ENCODE results near the gene C5orf52. TPM values are rescaled to one million over a fixed set of nuclear protein-coding genes. Genes with fewer than 3 reads are reported as not detected.
A peak's percentile ranks its signal among the peaks of the same experiment; 100 is the strongest.
"Not testable (repeated sequence)": the region's sequence is repeated elsewhere in the genome, so short reads cannot be mapped to it uniquely, and the experiment has no call there.

The C5orf52 gene
- total and polyA plus RNA-seq, 2 donors = not detected

DNA sequence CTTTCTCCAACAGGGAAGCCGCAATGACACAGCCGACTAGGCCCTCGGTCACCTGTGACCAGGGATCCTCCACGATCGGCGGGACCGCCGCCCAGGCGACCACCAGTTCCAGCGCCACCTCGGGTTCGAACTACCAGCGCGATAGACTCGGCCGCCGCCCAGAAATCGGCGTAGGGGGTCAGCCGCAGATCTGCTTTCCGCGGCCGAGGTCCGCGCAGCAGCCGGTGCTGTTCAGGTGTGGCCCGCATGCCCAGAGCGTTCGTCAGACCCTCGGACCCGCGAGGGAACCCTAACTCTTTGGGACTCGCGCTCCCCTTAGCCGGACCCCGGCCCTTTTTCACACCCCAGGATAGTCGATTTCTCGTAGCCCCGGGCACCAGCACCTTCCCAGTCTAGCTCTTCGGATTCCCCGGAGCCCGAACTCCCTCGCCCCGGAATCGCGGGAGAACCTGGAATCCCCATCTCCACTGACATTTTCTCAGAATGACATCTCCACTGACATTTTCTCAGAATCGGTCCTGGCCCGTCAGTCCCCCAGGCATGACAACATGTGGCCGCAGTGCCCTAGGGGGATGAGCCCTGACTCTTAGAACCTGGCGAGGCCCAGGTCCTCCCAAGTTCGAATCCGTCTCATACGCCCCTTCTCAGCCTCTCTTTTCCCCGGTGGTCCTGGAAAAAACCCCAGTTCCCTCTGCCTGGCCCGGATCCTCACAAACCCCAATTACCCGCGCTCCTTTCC lies 428 bp downstream of the C5orf52 start:
- H3K36me3 ChIP-seq (ENCODE audit: control insufficient read depth in 2 of 2, insufficient read depth in 2 of 2, low read length in 1 of 2) = no peaks in the 10 kb centered on the region
- no peak for DNase-seq (ENCODE audit: low read depth in 6 of 9, low spot score in 9 of 9)
- WGBS = 34% methylated on average over 57 of the region's 57 CpGs
- peaks cover 0 to 5% of the 10 kb centered on the region in 2 donors for H3K9me3 ChIP-seq (ENCODE audit: control insufficient read depth in 2 of 2, insufficient read depth in 1 of 2, low read length in 1 of 2)
- H3K4me3 ChIP-seq (ENCODE audit: low read length in 2 of 2) = peak overlapping the region; percentile 38 to 45
- peaks cover 2 to 9% of the 10 kb centered on the region in 2 donors for H3K4me1 ChIP-seq (ENCODE audit: control insufficient read depth in 2 of 2, insufficient read depth in 2 of 2, low read length in 2 of 2)
- no peak overlapping the region for H3K27ac ChIP-seq (ENCODE audit: low read depth in 1 of 2, low read length in 1 of 2)
- peaks cover 25 to 51% of the 10 kb centered on the region in 2 donors for H3K27me3 ChIP-seq (ENCODE audit: control insufficient read depth in 2 of 2, insufficient read depth in 1 of 2, low read length in 1 of 2)

DNA sequence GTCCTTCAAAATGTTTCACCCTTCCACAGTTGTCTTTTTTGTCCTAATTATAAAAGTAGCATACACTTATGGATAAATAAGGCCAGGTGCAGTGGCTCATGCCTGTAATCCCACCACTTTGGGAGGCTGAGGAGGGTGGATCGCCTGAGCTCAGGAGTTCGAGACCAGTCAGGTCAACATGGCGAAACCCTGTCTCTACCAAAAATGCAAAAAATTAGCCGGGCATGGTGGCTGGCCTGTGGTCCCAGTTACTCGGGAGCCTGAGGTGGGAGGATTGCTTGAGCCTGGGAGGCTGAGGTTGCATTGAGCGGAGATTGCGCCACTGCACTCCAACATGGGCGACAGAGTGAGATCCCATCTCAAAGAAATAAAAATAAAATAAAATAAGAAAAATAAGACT lies 1.6 kb downstream of the C5orf52 start:
- no peaks in the 10 kb centered on the region for H3K36me3 ChIP-seq (ENCODE audit: control insufficient read depth in 2 of 2, insufficient read depth in 2 of 2, low read length in 1 of 2)
- H3K27ac ChIP-seq (ENCODE audit: low read depth in 1 of 2, low read length in 1 of 2) = no peak overlapping the region
- peaks cover 2 to 9% of the 10 kb centered on the region in 2 donors for H3K4me1 ChIP-seq (ENCODE audit: control insufficient read depth in 2 of 2, insufficient read depth in 2 of 2, low read length in 2 of 2)
- no peak for DNase-seq (ENCODE audit: low read depth in 6 of 9, low spot score in 9 of 9)
- no peak overlapping the region for H3K4me3 ChIP-seq (ENCODE audit: low read length in 2 of 2)
- 97% methylated on average over 8 of the region's 8 CpGs for WGBS
- H3K27me3 ChIP-seq (ENCODE audit: control insufficient read depth in 2 of 2, insufficient read depth in 1 of 2, low read length in 1 of 2) = peaks cover 25 to 51% of the 10 kb centered on the region in 2 donors
- peaks cover 0 to 5% of the 10 kb centered on the region in 2 donors for H3K9me3 ChIP-seq (ENCODE audit: control insufficient read depth in 2 of 2, insufficient read depth in 1 of 2, low read length in 1 of 2)

DNA sequence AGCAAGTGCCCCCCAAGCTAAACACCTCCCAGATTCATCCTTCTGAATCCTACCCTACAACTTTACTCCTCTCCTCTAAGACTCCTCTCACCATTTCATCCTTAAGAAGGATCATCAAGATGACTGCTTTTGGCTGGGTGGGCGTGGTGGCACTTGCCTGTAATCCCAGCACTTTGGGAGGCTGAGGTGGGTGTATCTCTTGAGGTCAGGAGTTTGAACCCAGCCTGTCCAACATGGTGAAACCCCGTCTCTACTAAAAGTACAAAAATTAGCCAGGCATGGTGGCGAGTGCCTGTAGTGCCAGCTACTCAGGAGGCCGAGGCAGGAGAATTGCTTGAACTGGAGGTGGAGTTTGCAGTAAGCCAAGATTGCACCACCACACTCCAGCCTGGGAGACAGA lies 3.0 kb downstream of the C5orf52 start:
- H3K36me3 ChIP-seq (ENCODE audit: control insufficient read depth in 2 of 2, insufficient read depth in 2 of 2, low read length in 1 of 2); H3K4me1 ChIP-seq (ENCODE audit: control insufficient read depth in 2 of 2, insufficient read depth in 2 of 2, low read length in 2 of 2); H3K27ac ChIP-seq (ENCODE audit: low read depth in 1 of 2, low read length in 1 of 2); H3K9me3 ChIP-seq (ENCODE audit: control insufficient read depth in 2 of 2, insufficient read depth in 1 of 2, low read length in 1 of 2); H3K4me3 ChIP-seq (ENCODE audit: low read length in 2 of 2); DNase-seq (ENCODE audit: low read depth in 6 of 9, low spot score in 9 of 9): not testable (repeated sequence)
- 96% methylated on average over 4 of the region's 4 CpGs for WGBS
- H3K27me3 ChIP-seq (ENCODE audit: control insufficient read depth in 2 of 2, insufficient read depth in 1 of 2, low read length in 1 of 2) = peaks cover 25 to 43% of the 10 kb centered on the region in 2 donors

DNA sequence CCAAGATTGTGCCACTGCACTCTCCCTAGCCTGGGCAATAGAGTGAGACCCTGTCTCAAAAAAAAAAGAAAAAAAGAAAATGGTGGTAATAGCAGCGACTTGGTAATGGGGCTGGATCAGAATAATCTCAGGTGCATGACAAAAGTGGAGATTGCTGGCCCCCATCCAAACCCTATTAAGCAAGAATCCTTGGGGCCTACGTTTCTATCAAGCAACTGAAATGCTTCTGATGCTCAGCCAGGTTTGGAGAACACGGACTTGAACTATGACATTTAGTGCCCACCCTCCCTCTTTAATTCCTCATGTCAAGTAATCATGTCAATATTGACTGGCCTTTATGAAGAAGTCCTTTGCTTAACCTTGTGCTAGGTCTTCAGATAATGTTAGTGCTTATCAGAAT lies 6.6 kb downstream of the C5orf52 start:
- Histone ChIP-seq H3K27me3 (ENCODE audit: control insufficient read depth in 2 of 2, insufficient read depth in 1 of 2, low read length in 1 of 2) (peaks cover 0 to 8% of the 10 kb centered on the region in 2 donors), H3K4me1 (ENCODE audit: control insufficient read depth in 2 of 2, insufficient read depth in 2 of 2, low read length in 2 of 2) (no peaks in the 10 kb centered on the region), H3K4me3 (ENCODE audit: low read length in 2 of 2) (no peak overlapping the region), H3K36me3 (ENCODE audit: control insufficient read depth in 2 of 2, insufficient read depth in 2 of 2, low read length in 1 of 2) (no peaks in the 10 kb centered on the region), H3K9me3 (ENCODE audit: control insufficient read depth in 2 of 2, insufficient read depth in 1 of 2, low read length in 1 of 2) (no peaks in the 10 kb centered on the region), H3K27ac (ENCODE audit: low read depth in 1 of 2, low read length in 1 of 2) (no peak overlapping the region)
- 92% methylated on average over 3 of the region's 3 CpGs for WGBS
- no peak for DNase-seq (ENCODE audit: low read depth in 6 of 9, low spot score in 9 of 9)

DNA sequence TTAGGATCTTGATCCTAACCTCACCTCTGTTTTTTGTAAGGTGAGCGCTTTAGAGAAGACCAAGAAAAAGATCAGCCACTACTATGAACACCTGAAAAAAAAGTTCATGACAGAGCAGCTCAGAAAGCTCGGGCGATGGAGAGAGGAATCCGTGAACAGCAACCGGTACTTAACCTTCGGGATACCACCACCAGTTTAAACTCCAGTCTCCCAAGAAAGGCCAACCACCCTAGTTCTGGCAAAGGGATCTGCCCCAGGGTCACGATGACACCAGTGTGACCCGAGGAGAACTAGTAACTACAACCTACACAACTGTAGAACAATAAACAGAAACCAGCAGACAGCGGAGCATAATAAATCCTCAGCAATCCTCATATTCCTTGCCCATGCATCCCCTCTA lies 8.5 kb downstream of the C5orf52 start:
- no peak for DNase-seq (ENCODE audit: low read depth in 6 of 9, low spot score in 9 of 9)
- Histone ChIP-seq H3K4me1 (ENCODE audit: control insufficient read depth in 2 of 2, insufficient read depth in 2 of 2, low read length in 2 of 2) (no peaks in the 10 kb centered on the region), H3K36me3 (ENCODE audit: control insufficient read depth in 2 of 2, insufficient read depth in 2 of 2, low read length in 1 of 2) (no peaks in the 10 kb centered on the region), H3K27ac (ENCODE audit: low read depth in 1 of 2, low read length in 1 of 2) (no peak overlapping the region), H3K4me3 (ENCODE audit: low read length in 2 of 2) (no peak overlapping the region), H3K27me3 (ENCODE audit: control insufficient read depth in 2 of 2, insufficient read depth in 1 of 2, low read length in 1 of 2) (no peaks in the 10 kb centered on the region), H3K9me3 (ENCODE audit: control insufficient read depth in 2 of 2, insufficient read depth in 1 of 2, low read length in 1 of 2) (no peaks in the 10 kb centered on the region)
- 98% methylated on average over 9 of the region's 9 CpGs for WGBS

DNA sequence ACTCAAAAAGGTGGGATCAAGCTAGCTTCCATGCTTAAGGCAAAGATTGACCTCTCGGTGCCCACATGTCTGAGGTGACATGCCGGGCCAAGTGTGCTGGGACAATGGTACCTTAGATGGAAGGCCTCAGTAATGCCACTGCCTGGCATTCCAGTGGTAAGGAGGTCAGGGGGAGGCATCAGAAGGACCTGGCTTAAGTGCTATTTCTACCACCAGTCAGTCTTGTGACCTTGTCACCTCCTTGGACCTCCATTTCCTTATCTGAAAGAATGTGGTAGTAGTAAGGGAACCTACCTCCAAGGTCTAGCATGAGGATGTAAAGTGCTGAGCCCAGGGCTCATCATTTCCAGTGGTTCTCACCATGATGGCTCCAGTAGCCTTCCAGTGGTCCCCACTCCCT lies 8.9 kb downstream of the C5orf52 start:
- no peak overlapping the region for H3K27ac ChIP-seq (ENCODE audit: low read depth in 1 of 2, low read length in 1 of 2)
- H3K4me1 ChIP-seq (ENCODE audit: control insufficient read depth in 2 of 2, insufficient read depth in 2 of 2, low read length in 2 of 2) = no peaks in the 10 kb centered on the region
- WGBS = 98% methylated on average over 2 of the region's 2 CpGs
- H3K27me3 ChIP-seq (ENCODE audit: control insufficient read depth in 2 of 2, insufficient read depth in 1 of 2, low read length in 1 of 2) = no peaks in the 10 kb centered on the region
- H3K36me3 ChIP-seq (ENCODE audit: control insufficient read depth in 2 of 2, insufficient read depth in 2 of 2, low read length in 1 of 2) = no peaks in the 10 kb centered on the region
- no peak for DNase-seq (ENCODE audit: low read depth in 6 of 9, low spot score in 9 of 9)
- no peaks in the 10 kb centered on the region for H3K9me3 ChIP-seq (ENCODE audit: control insufficient read depth in 2 of 2, insufficient read depth in 1 of 2, low read length in 1 of 2)
- H3K4me3 ChIP-seq (ENCODE audit: low read length in 2 of 2) = no peak overlapping the region

DNA sequence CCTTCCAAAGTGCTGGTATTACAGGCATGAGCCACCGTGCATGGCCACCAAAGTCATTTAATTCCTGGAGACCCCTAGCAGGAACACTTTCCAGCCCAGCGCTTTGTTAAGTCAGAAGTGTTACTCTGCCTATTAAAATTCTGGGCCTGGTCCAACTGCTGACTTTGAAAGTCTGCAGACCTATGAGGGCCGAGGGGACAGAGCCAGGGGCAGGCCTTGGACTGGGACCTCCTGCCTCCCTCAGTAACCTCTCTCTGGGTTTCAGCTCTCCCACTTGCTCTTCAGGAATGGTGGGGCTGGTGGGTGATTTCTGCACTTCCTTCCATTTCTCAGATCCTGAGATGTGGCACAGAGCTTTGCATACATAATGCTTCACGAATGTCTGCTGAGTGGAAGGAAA lies 9.7 kb downstream of the C5orf52 start:
- 93% methylated on average over 4 of the region's 4 CpGs for WGBS
- DNase-seq (ENCODE audit: low read depth in 6 of 9, low spot score in 9 of 9) = no peak
- Histone ChIP-seq H3K4me1 (ENCODE audit: control insufficient read depth in 2 of 2, insufficient read depth in 2 of 2, low read length in 2 of 2) (no peaks in the 10 kb centered on the region), H3K27me3 (ENCODE audit: control insufficient read depth in 2 of 2, insufficient read depth in 1 of 2, low read length in 1 of 2) (no peaks in the 10 kb centered on the region), H3K36me3 (ENCODE audit: control insufficient read depth in 2 of 2, insufficient read depth in 2 of 2, low read length in 1 of 2) (no peaks in the 10 kb centered on the region), H3K27ac (ENCODE audit: low read depth in 1 of 2, low read length in 1 of 2) (no peak overlapping the region), H3K4me3 (ENCODE audit: low read length in 2 of 2) (no peak overlapping the region), H3K9me3 (ENCODE audit: control insufficient read depth in 2 of 2, insufficient read depth in 1 of 2, low read length in 1 of 2) (no peaks in the 10 kb centered on the region)

DNA sequence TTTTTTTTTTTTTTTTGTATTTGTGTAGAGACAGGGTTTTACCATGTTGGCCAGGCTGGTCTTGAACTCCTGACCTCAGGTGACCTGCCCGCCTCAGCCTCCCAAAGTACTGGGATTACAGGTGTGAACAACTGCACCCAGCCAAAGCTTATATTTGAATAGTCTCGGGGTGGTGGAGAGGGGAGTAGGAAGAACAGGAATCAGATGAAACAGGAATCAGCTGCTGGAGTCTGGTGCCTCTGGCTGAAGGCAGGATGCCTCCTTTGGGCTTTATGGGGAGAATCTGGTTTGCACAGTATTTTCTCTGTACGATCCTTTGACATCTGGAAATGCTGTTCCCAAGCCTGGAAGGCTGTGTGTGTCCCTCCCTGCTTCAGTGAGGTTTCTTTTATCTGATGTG lies 10.9 kb downstream of the C5orf52 start:
- H3K4me1 ChIP-seq (ENCODE audit: control insufficient read depth in 2 of 2, insufficient read depth in 2 of 2, low read length in 2 of 2) = no peaks in the 10 kb centered on the region
- H3K27me3 ChIP-seq (ENCODE audit: control insufficient read depth in 2 of 2, insufficient read depth in 1 of 2, low read length in 1 of 2) = no peaks in the 10 kb centered on the region
- no peak for DNase-seq (ENCODE audit: low read depth in 6 of 9, low spot score in 9 of 9)
- H3K9me3 ChIP-seq (ENCODE audit: control insufficient read depth in 2 of 2, insufficient read depth in 1 of 2, low read length in 1 of 2) = no peaks in the 10 kb centered on the region
- WGBS = 77% methylated on average over 3 of the region's 3 CpGs
- no peaks in the 10 kb centered on the region for H3K36me3 ChIP-seq (ENCODE audit: control insufficient read depth in 2 of 2, insufficient read depth in 2 of 2, low read length in 1 of 2)
- no peak overlapping the region for H3K27ac ChIP-seq (ENCODE audit: low read depth in 1 of 2, low read length in 1 of 2)
- H3K4me3 ChIP-seq (ENCODE audit: low read length in 2 of 2) = no peak overlapping the region

DNA sequence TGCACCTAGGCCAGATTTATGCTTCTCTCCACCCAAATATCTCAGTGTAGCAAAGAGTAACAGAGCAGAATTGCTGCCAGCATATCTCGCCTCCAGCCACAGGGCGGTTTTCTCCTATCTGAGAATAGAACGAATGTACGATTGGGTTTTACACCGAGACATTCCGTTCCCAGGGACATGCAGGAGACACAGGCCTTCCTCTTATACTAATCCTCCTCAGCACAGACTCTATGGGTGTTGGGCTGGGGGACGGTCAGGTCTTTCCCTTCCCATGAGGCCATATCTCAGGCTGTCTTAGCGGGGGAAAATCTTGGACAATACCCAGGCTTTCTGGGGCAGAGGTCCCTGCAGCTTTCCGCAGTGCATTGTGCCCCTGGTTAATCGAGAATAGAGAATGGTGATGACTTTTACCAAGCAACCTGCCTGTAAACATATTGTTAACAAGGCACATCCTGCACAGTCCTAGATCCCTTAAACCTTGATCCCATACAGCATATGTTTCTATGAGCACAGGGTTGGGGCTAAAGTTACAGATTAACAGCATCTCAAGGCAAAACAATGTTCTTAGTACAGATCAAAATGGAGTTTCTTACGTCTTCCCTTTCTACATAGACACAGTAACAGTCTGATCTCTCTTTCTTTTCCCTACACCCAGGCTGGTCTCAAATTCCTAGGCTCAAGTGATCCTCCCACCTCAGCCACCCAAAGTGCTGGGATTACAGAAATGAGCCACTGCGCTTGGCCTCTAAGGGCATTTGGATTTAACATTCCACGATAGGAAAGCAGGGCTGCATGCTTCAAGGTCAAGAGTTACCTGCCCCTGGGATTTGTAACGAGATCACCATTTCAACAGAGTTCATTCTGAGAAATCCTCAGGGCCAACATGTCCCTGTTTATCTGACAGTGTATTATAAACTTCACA lies 15.2 kb downstream of the C5orf52 start:
- 98% methylated on average over 14 of the region's 14 CpGs for WGBS
- H3K36me3 ChIP-seq (ENCODE audit: control insufficient read depth in 2 of 2, insufficient read depth in 2 of 2, low read length in 1 of 2); H3K4me3 ChIP-seq (ENCODE audit: low read length in 2 of 2); H3K4me1 ChIP-seq (ENCODE audit: control insufficient read depth in 2 of 2, insufficient read depth in 2 of 2, low read length in 2 of 2); DNase-seq (ENCODE audit: low read depth in 6 of 9, low spot score in 9 of 9); H3K27ac ChIP-seq (ENCODE audit: low read depth in 1 of 2, low read length in 1 of 2); H3K27me3 ChIP-seq (ENCODE audit: control insufficient read depth in 2 of 2, insufficient read depth in 1 of 2, low read length in 1 of 2): not testable (repeated sequence)
- peaks cover 0 to 14% of the 10 kb centered on the region in 2 donors for H3K9me3 ChIP-seq (ENCODE audit: control insufficient read depth in 2 of 2, insufficient read depth in 1 of 2, low read length in 1 of 2)

Measured in thymus (tissue), 11 donors.